Esophagus muscularis mucosa (tissue), 4 donors: Measurements from ENCODE around the gene IL17B. TPM values are rescaled to one million over a fixed set of nuclear protein-coding genes. Genes with fewer than 3 reads are reported as not detected.

Source experiments
- DNase-seq: peaks from one replicate; pipeline ENCODE4 v3.0.0-alpha.2; 2017; ENCODE audit errors: extremely low spot score
- H3K27ac ChIP-seq, 4 donors: fragments of 200-600 bp; sonication (generic); replicated peaks in 1 of 4; 1 replicate in 3 of 4; 2 replicates in 1 of 4; pipeline ENCODE4 v1.5.1; 2016 to 2019; ENCODE audit warnings: mild to moderate bottlenecking in 1 of 4
- H3K27me3 ChIP-seq, 4 donors: fragments of 200-600 bp; sonication (generic); one replicate each; pipeline versions ENCODE4 v1.5.1 to v1.6.0; 2016 to 2019
- H3K36me3 ChIP-seq, 4 donors: fragments of 200-600 bp; sonication (generic); one replicate each; pipeline ENCODE4 v1.5.1; 2016 to 2019
- H3K4me1 ChIP-seq, 4 donors: fragments of 200-600 bp; sonication (generic); one replicate each; pipeline ENCODE4 v1.5.1; 2016 to 2019
- H3K4me3 ChIP-seq, 4 donors: fragments of 200-600 bp; sonication (generic); 1 replicate in 2 of 4; 2 replicates in 2 of 4; pipeline ENCODE4 v1.5.1; 2016 to 2019; ENCODE audit warnings: mild to moderate bottlenecking in 4 of 4, moderate library complexity in 1 of 4
- H3K9me3 ChIP-seq, 4 donors: fragments of 200-600 bp; sonication (generic); 1 replicate in 3 of 4; 2 replicates in 1 of 4; pipeline ENCODE4 v1.5.1; 2016 to 2019
- EP300 ChIP-seq: sonication (generic); formaldehyde crosslinking; IDR thresholded peaks from one replicate; pipeline ENCODE4 v1.6.1; 2017; ENCODE audit warnings: antibody characterized with exemption
- POLR2A ChIP-seq: fragments of 450-650 bp; IDR thresholded peaks from one replicate; pipeline ENCODE4 v1.6.1; 2017; ENCODE audit warnings: antibody characterized with exemption, moderate library complexity, mild to moderate bottlenecking, low read depth
- POLR2AphosphoS5 ChIP-seq, 2 donors: sonication (generic); formaldehyde crosslinking; IDR thresholded peaks; one replicate each; pipeline ENCODE4 v1.6.1; 2017; ENCODE audit warnings: antibody characterized with exemption in 2 of 2
- WGBS: methylation state at CpG from one replicate; pipeline ENCODE4 v1.1.5; 2018; 5-methylcytosine and 5-hydroxymethylcytosine counted together
- intact Hi-C: fragments of 100-400 bp; cut with DNase I; formaldehyde crosslinking; loops from one replicate; pipeline ENCODE4 v1.15.1; 2023
- total RNA-seq, 4 donors: library from RNA; depleted of rRNA; stranded (reverse); fragments of >200 nt; gene quantifications; one replicate each; pipeline versions ENCODE4 v1.1.0 to v1.2.1, GENCODE V29; 2016
- TF ChIP-seq, protein P1 (sequence below), 3 experiments: fragments of 200-600 bp in 2 of 3; fragments of 450-650 bp in 1 of 3; sonication (generic) in 2 of 3; IDR thresholded peaks; one replicate each; pipeline ENCODE4 v1.5.1; 2017 to 2019; ENCODE audit warnings: antibody characterized with exemption in 3 of 3, mild to moderate bottlenecking in 2 of 3, moderate library complexity in 1 of 3

IL17B gene
- total RNA-seq, 4 donors from 2014 or later: 2.5 to 20.3 (median 8.0) TPM

DNA sequence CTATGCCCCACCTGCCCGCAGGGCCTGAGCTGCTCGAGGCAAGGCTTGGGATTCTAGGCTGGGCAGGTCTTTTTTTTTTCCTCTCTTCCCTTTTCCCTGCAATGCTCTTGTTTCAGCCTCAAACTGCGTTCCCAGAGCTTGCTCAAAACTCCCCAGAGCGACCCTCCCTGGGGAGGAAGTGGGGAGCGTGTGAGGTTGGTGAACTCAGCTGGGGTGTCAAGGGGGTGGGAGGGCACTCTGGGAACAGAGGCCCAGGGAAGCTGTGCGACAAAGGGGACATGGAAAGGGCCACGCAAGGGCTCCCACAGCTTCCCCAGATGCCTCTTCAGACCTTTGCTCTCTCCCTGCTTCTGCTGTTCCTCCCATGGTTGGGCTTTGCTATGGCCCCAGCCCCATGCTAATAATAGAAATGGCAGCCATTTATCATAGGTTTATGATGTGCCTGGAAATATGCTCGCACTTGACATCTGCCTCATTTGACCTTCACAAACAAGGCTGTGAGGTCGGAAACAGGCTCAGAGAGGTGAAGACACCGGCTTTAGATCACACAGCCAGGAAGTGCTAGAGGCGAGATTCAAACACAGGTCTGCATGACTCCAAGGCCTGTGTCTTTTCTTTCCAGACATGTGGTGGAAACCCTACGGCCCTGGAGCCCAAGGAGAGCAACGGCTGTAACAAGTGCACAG is 40.9 kb upstream of the IL17B start:
- Histone ChIP-seq H3K36me3 (peaks cover 0 to 100% (median 76%) of the 10 kb centered on the region in 4 donors), H3K9me3 (no peaks in the 10 kb centered on the region), H3K4me3 (peak overlapping the region; percentile 13 to 77 (median 68)), H3K27ac (peak overlapping the region; percentile 94 to 98 (median 96)), H3K4me1 (peaks cover 78 to 100% (median 100%) of the 10 kb centered on the region in 4 donors), H3K27me3 (no peaks in the 10 kb centered on the region)
- TF ChIP-seq POLR2A (no peak), POLR2AphosphoS5 (IDR thresholded peaks at IDR 0.05) (peak in 1 of 2 donors; percentile 3)
- no peak for DNase-seq
- intact Hi-C loops: no loop called here
- WGBS: 34% methylated on average over 13 of the region's 13 CpGs

GRCh38 chr5:149419532-149419858 is 40.4 kb upstream of the IL17B start:
- Histone ChIP-seq H3K9me3 (no peaks in the 10 kb centered on the region), H3K27me3 (no peaks in the 10 kb centered on the region), H3K4me3 (peak overlapping the region; percentile 13 to 77 (median 68)), H3K27ac (peak overlapping the region; percentile 94 to 98 (median 96)), H3K36me3 (peaks cover 0 to 100% (median 74%) of the 10 kb centered on the region in 4 donors), H3K4me1 (peaks cover 81 to 100% (median 100%) of the 10 kb centered on the region in 4 donors)
- intact Hi-C loops: no loop called here
- TF ChIP-seq, protein P1, sequence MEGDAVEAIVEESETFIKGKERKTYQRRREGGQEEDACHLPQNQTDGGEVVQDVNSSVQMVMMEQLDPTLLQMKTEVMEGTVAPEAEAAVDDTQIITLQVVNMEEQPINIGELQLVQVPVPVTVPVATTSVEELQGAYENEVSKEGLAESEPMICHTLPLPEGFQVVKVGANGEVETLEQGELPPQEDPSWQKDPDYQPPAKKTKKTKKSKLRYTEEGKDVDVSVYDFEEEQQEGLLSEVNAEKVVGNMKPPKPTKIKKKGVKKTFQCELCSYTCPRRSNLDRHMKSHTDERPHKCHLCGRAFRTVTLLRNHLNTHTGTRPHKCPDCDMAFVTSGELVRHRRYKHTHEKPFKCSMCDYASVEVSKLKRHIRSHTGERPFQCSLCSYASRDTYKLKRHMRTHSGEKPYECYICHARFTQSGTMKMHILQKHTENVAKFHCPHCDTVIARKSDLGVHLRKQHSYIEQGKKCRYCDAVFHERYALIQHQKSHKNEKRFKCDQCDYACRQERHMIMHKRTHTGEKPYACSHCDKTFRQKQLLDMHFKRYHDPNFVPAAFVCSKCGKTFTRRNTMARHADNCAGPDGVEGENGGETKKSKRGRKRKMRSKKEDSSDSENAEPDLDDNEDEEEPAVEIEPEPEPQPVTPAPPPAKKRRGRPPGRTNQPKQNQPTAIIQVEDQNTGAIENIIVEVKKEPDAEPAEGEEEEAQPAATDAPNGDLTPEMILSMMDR (IDR thresholded peaks at IDR 0.05): no peak
- TF ChIP-seq POLR2AphosphoS5 (IDR thresholded peaks at IDR 0.05): peak in 1 of 2 donors; percentile 75
- no peak for DNase-seq
- 40% methylated on average over 3 of the region's 3 CpGs for WGBS

- no peak for DNase-seq
- H3K4me1 ChIP-seq: peaks cover 77 to 100% (median 99%) of the 10 kb centered on the region in 4 donors
- intact Hi-C loops: no loop called here
- peak overlapping the region; percentile 94 to 98 (median 96) for H3K27ac ChIP-seq
- no peaks in the 10 kb centered on the region for H3K9me3 ChIP-seq
- H3K4me3 ChIP-seq: peak overlapping the region; percentile 13 to 77 (median 68)
- no peaks in the 10 kb centered on the region for H3K27me3 ChIP-seq
- H3K36me3 ChIP-seq: peaks cover 0 to 100% (median 71%) of the 10 kb centered on the region in 4 donors
- 35% methylated on average over 6 of the region's 6 CpGs for WGBS
- no peak for TF ChIP-seq POLR2AphosphoS5 (IDR thresholded peaks at IDR 0.05)
- TF ChIP-seq, protein P1 (IDR thresholded peaks at IDR 0.05): no peak
- no peak for TF ChIP-seq EP300
- TF ChIP-seq POLR2A: no peak
Measured at GRCh38 chr5:149418910-149419531, 39.9 kb upstream of the IL17B start.

DNA sequence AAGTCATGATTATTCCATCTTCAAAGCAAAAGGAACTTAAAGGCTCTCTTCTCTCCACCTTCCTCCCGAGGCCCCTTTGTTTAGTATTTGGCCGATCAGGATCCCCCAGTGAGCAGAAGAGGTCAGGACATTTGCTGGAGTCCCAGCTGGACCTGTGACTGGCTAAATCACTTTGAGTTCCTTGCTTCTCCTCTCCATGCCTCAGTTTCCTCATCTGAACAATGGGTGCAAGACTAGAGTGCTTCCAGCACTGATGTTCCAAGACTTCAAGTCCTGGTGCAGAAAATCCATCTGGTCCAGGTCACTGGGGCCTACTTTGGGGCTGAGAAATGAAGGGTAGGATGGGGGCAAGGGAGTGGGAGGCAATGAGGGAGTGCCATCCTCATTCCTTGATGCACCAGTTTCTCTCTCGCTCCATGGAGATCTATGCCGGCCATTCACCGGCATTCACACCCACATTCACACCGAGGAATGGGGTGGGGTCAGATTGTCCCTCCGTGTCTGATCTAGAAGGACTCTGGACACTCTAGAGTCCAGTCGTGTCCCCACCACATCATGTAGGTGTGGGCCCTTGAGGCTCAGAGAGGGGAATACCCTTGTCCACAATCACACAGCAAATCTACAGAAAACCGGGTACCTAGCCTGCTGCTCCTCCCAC is 38.7 kb upstream of the IL17B start:
- TF ChIP-seq, protein P1 (IDR thresholded peaks at IDR 0.05): no peak
- no peak for TF ChIP-seq POLR2A
- TF ChIP-seq EP300: no peak
- peak in 1 of 2 donors; percentile 70 for TF ChIP-seq POLR2AphosphoS5 (IDR thresholded peaks at IDR 0.05)
- DNase-seq: no peak
- no peaks in the 10 kb centered on the region for H3K27me3 ChIP-seq
- H3K36me3 ChIP-seq: peaks cover 0 to 100% (median 74%) of the 10 kb centered on the region in 4 donors
- H3K4me1 ChIP-seq: peaks cover 69 to 100% (median 97%) of the 10 kb centered on the region in 4 donors
- WGBS: 37% methylated on average over 9 of the region's 9 CpGs
- intact Hi-C loops: no loop called here
- H3K27ac ChIP-seq: peak overlapping the region; percentile 94 to 98 (median 96)
- H3K9me3 ChIP-seq: no peaks in the 10 kb centered on the region
- peak overlapping the region; percentile 62 to 77 (median 68) for H3K4me3 ChIP-seq
